Smooth muscle cell (in vitro differentiated cells): Measurements from ENCODE around the gene FAM167B. TPM values are rescaled to one million over a fixed set of nuclear protein-coding genes. Genes with fewer than 3 reads are reported as not detected.

ENCODE experiments used
- DNase-seq: peaks from one replicate; lab custom pipeline; 2025; ENCODE audit not compliant: unreplicated experiment; lab: John Stamatoyannopoulos, UW
- H2AFZ ChIP-seq: fragments of 200-600 bp; sonication (generic); 2 replicates; pipeline ENCODE4 v1.6.0; 2016; ENCODE audit warnings: antibody characterized with exemption, low read depth, mild to moderate bottlenecking
- H3F3A ChIP-seq: fragments of 200-600 bp; sonication (generic); 2 replicates; pipeline ENCODE4 v1.6.0; 2017; ENCODE audit warnings: antibody characterized with exemption, low read depth
- H3K27ac ChIP-seq: fragments of 200-600 bp; sonication (generic); 2 replicates; pipeline ENCODE4 v1.5.1; 2016; ENCODE audit warnings: low read depth, mild to moderate bottlenecking
- H3K27me3 ChIP-seq: fragments of 200-600 bp; sonication (generic); 2 replicates; pipeline ENCODE4 v1.6.1; 2016; ENCODE audit warnings: low read depth, mild to moderate bottlenecking
- H3K36me3 ChIP-seq: fragments of 200-600 bp; sonication (generic); 2 replicates; pipeline ENCODE4 v1.5.1; 2016; ENCODE audit warnings: low read depth
- H3K4me1 ChIP-seq: fragments of 200-600 bp; sonication (generic); 2 replicates; pipeline ENCODE4 v1.5.1; 2016; ENCODE audit warnings: low read depth
- H3K4me2 ChIP-seq: fragments of 200-600 bp; sonication (generic); 2 replicates; pipeline ENCODE4 v1.6.0; 2016; ENCODE audit warnings: mild to moderate bottlenecking
- H3K4me3 ChIP-seq: fragments of 200-600 bp; sonication (generic); 2 replicates; pipeline ENCODE4 v1.5.1; 2016; ENCODE audit warnings: mild to moderate bottlenecking
- H3K79me2 ChIP-seq: fragments of 200-600 bp; sonication (generic); 2 replicates; pipeline ENCODE4 v1.6.0; 2016; ENCODE audit warnings: low read depth, mild to moderate bottlenecking
- H3K9ac ChIP-seq: fragments of 200-600 bp; sonication (generic); 2 replicates; pipeline ENCODE4 v1.6.0; 2016; ENCODE audit warnings: low read depth
- H3K9me3 ChIP-seq: fragments of 200-600 bp; sonication (generic); replicated peaks from 2 replicates; pipeline ENCODE4 v1.5.1; 2016; ENCODE audit warnings: low read depth
- H4K20me1 ChIP-seq: fragments of 200-600 bp; sonication (generic); 2 replicates; pipeline ENCODE4 v1.6.0; 2016; ENCODE audit warnings: low read depth
- CTCF ChIP-seq: fragments of 200-600 bp; sonication (generic); IDR thresholded peaks from 2 replicates; pipeline ENCODE4 v1.5.1; 2017; ENCODE audit warnings: borderline replicate concordance, mild to moderate bottlenecking, antibody characterized with exemption; ENCODE audit not compliant: insufficient read depth, poor library complexity, severe bottlenecking
- whole genome bisulfite sequencing: methylation state at CpG from one replicate; pipeline ENCODE4 v1.1.7; 2016; ENCODE audit warnings: low lambda C conversion rate; 5-methylcytosine and 5-hydroxymethylcytosine counted together
- polyA plus RNA-seq: library from polyadenylated mRNA; unstranded; fragments of >200 nt; fragmentation: Nextera tagmentation; extraction: Ambion mirVana; gene quantifications from 2 replicates; pipeline ENCODE4 v1.2.1, GENCODE V29; 2016
- total RNA-seq: library from RNA; depleted of rRNA; stranded (reverse); fragments of >200 nt; gene quantifications from 2 replicates; pipeline ENCODE4 v1.2.3, GENCODE V29; 2014

Gene FAM167B
- total and polyA plus RNA-seq, 2 experiments from 2014 or later = not detected

DNA sequence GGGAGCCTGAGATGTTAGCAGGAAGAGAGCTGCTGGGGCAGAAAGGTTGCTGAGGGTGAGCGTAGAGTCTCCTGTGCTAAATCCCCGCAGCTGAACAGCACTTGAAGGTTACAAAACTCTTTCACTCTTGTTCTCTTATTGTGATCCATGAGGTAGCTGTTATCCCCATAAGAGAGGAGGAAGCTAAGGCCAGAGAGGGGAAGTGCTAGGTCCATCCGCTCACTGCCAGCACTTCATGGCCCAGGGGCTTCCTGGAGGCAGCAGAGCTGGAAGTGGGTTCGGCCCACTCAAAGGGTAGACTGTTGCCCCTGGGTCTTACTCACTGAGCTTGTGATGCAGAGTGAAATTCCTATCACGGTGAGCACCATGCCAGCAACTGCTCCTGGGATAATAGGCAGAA, 30.5 kb upstream of the FAM167B start:
- no peaks in the 10 kb centered on the region for H3F3A ChIP-seq
- no peaks in the 10 kb centered on the region for H3K27me3 ChIP-seq
- peaks cover 6% of the 10 kb centered on the region for H3K4me1 ChIP-seq
- H3K4me3 ChIP-seq = no peak overlapping the region
- no peak overlapping the region for H3K27ac ChIP-seq
- no peak overlapping the region for H3K4me2 ChIP-seq
- no peak for DNase-seq
- no peak overlapping the region for H3K9ac ChIP-seq
- H3K36me3 ChIP-seq = no peaks in the 10 kb centered on the region
- H3K9me3 ChIP-seq = no peaks in the 10 kb centered on the region
- no peak overlapping the region for H2AFZ ChIP-seq
- no peaks in the 10 kb centered on the region for H4K20me1 ChIP-seq
- TF ChIP-seq CTCF = no peak
- H3K79me2 ChIP-seq = peaks cover 21% of the 10 kb centered on the region
- WGBS = 100% methylated on average over 5 of the region's 5 CpGs

GRCh38 chr1:32219022-32219421, 28.0 kb upstream of the FAM167B start:
- no peaks in the 10 kb centered on the region for H3K36me3 ChIP-seq
- no peaks in the 10 kb centered on the region for H3F3A ChIP-seq
- no peaks in the 10 kb centered on the region for H3K9me3 ChIP-seq
- WGBS = 88% methylated on average over 7 of the region's 7 CpGs
- DNase-seq = no peak
- no peaks in the 10 kb centered on the region for H4K20me1 ChIP-seq
- peaks cover 45% of the 10 kb centered on the region for H3K79me2 ChIP-seq
- no peak overlapping the region for H3K4me2 ChIP-seq
- H3K27ac ChIP-seq = no peak overlapping the region
- no peaks in the 10 kb centered on the region for H3K27me3 ChIP-seq
- H3K9ac ChIP-seq = no peak overlapping the region
- H3K4me1 ChIP-seq = peaks cover 15% of the 10 kb centered on the region
- TF ChIP-seq CTCF = no peak
- no peak overlapping the region for H2AFZ ChIP-seq
- no peak overlapping the region for H3K4me3 ChIP-seq

DNA sequence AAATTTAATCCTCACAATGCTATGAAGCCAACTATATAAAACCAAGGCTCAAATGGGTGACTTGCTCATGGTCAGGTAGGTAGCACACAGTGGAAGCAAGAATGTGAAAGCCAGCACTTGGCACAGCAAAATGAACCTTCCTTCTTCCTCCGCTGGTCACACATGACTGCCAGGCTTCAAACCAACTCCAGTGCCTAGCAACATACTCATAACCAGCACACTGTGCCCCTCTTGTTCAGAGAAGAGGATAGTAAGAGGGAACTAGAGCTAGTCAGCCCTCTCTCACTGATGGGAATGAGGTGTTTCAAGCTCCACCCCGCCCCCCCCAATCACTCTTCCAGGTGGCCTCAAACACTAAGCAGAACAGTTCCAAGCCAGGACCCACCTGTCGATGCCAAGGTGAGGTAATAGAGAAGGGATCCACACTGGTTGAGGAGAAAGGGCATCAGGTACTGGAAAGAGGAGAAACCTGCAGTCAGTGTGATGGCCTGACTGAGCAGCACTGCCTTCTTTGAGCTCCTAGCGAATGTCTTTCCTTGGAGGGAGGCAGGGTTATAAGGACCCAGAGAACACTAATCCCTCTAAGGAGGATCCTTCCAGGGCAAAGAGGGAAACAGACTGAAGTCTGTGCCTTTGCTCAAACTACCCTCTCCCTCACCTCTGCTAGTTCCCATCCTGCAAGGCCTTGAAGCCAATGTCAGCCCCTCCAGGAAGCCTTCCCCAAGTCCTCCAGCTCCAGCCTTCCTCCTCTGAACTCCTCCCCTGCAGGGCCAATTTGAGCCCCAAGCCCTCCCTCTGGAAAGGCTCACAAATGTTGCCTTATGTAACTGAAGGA, 26.1 kb upstream of the FAM167B start:
- H3K79me2 ChIP-seq = peaks cover 45% of the 10 kb centered on the region

More for the DNA sequence above, 26.1 kb upstream of the FAM167B start:
- 95% methylated on average over 4 of the region's 4 CpGs for WGBS
- Histone ChIP-seq H3K36me3 (no peaks in the 10 kb centered on the region), H3K27me3 (no peaks in the 10 kb centered on the region), H3K4me2 (peak overlapping the region; percentile 91), H2AFZ (peak overlapping the region; percentile 94), H3K27ac (peak overlapping the region; percentile 95), H4K20me1 (no peaks in the 10 kb centered on the region), H3K4me3 (peak overlapping the region; percentile 98), H3K4me1 (peaks cover 15% of the 10 kb centered on the region), H3K9me3 (no peaks in the 10 kb centered on the region), H3K9ac (peak overlapping the region; percentile 97), H3F3A (no peaks in the 10 kb centered on the region)
- DNase-seq = no peak
- TF ChIP-seq CTCF = no peak
